HL-60/S4 (cell line): ENCODE measurements around the gene STX16.
"Not testable (repeated sequence)": the region's sequence is repeated elsewhere in the genome, so short reads cannot be mapped to it uniquely, and the experiment has no call there.

Experiments
- in situ Hi-C: fragments of 300-500 bp; cut with MboI; formaldehyde crosslinking; loops from 2 replicates; pipeline ENCODE4 v1.14.3; 2022; ENCODE audit warnings: low sequenced_read_pairs

The STX16 gene

GRCh38 chr20:58719971-58720371 lies 68.9 kb downstream of the STX16 start:
- in situ Hi-C loops: no loop called here

- in situ Hi-C loops: no loop called here
Measured at GRCh38 chr20:58720890-58721289, 69.8 kb downstream of the STX16 start.

GRCh38 chr20:58721951-58722778 lies 71.1 kb downstream of the STX16 start:
- in situ Hi-C loops: no loop called here

GRCh38 chr20:58722877-58723627 lies 72.0 kb downstream of the STX16 start:
- in situ Hi-C loops: no loop called here

GRCh38 chr20:58723628-58723984 lies 72.5 kb downstream of the STX16 start:
- in situ Hi-C loops: no loop called here

- in situ Hi-C loops: not testable (repeated sequence)
Measured at GRCh38 chr20:58726156-58726555, 75.1 kb downstream of the STX16 start.
